ENCODE results near the gene HOXA9.

- TF ChIP-seq POLR2A (IDR thresholded peaks at IDR 0.05) (no peak), CTCF (IDR thresholded peaks at IDR 0.05) (no peak)
Measured at GRCh38 chr7:27192546-27193334, 27.4 kb upstream of the HOXA9 start.

Data from testis (tissue), 2 donors.